ENCODE measurements around the gene FBN3.

DNA sequence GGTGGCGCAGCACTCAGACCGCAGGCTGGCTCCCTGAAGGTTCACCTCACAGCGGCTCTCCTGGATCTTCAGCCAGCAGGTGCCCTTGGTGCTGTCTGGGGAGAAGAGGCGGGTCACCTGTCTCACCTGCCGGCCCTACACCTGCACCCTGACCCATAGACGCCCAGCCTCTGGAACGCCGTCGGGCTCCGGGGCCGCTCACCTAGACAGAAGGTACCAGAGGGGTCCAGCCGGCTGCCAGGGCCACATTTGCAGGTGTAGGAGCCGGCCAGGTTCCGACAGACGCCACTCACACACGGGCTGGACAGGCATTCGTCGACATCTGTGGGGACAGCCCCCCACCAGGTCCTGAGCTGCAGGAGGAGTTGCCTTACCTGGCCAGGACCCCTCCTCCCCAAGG lies 22.9 kb downstream of the FBN3 start:
- TF ChIP-seq POLR2A (IDR thresholded peaks at IDR 0.05; ENCODE audit: low read depth), result no peak
- TF ChIP-seq, protein P1, sequence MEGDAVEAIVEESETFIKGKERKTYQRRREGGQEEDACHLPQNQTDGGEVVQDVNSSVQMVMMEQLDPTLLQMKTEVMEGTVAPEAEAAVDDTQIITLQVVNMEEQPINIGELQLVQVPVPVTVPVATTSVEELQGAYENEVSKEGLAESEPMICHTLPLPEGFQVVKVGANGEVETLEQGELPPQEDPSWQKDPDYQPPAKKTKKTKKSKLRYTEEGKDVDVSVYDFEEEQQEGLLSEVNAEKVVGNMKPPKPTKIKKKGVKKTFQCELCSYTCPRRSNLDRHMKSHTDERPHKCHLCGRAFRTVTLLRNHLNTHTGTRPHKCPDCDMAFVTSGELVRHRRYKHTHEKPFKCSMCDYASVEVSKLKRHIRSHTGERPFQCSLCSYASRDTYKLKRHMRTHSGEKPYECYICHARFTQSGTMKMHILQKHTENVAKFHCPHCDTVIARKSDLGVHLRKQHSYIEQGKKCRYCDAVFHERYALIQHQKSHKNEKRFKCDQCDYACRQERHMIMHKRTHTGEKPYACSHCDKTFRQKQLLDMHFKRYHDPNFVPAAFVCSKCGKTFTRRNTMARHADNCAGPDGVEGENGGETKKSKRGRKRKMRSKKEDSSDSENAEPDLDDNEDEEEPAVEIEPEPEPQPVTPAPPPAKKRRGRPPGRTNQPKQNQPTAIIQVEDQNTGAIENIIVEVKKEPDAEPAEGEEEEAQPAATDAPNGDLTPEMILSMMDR (IDR thresholded peaks at IDR 0.05), result no peak
- no peak for TF ChIP-seq EP300 (IDR thresholded peaks at IDR 0.05)
